AG08396 (cell line): ENCODE measurements around the gene BARX1.

Source experiments
- DNase-seq: peaks from one replicate; pipeline ENCODE4 v3.0.0; 2012; ENCODE audit warnings: low spot score, mixed read lengths

The BARX1 gene

DNA sequence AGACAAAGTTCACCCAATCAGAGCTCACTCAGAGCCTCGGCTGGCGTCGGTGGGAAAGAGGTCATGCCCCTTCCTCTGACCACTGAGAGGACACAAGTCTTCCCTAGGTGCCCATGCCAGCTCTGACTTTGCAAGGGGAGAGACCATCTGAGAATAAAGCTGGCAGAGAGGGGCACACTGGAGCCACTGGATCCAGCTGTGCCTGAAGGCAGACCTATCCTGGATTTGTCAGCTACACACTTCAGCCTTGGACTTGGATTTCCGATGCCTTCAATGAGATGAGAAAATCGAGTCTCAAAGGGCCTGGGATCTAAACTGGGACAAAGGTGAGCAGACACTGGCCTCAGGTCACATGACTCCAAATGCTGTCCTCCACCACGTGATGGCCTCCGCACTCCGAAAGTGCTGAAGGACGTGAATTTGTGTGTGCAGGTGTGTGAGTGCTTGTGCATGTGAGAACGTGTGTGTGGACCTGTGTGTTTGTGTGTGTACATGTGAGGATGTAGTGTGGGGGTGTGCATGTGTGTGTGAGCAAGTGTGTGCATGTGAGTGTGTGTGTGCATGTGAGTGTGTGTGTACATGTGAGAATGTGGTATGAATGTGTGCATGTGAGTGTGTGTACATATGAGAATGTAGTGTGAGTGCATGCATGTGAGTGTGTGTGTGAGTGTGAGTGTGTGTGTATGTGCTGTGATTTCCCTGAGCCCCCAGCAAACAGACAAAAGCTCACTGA lies 37.9 kb downstream of the BARX1 start:
- no peak for DNase-seq

DNA sequence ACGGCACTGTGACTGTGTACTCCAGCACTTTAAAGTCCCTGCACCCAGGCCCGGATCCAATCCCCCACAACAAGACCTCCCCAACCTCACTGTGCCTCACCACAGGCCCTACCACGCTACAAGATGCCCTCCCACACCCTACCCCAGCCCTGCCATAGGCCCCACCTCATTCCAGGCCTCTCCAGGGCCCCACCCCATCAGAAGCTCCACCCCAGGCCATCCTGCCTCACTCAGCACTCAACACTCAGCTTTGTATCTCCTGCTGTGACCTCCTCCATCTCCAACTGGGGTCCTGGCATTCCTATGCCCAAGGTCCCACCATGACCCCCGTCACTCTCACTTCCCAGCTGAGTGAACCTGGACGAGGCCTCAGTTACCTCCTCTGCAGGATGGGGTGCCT lies 38.8 kb downstream of the BARX1 start:
- DNase-seq: no peak

DNA sequence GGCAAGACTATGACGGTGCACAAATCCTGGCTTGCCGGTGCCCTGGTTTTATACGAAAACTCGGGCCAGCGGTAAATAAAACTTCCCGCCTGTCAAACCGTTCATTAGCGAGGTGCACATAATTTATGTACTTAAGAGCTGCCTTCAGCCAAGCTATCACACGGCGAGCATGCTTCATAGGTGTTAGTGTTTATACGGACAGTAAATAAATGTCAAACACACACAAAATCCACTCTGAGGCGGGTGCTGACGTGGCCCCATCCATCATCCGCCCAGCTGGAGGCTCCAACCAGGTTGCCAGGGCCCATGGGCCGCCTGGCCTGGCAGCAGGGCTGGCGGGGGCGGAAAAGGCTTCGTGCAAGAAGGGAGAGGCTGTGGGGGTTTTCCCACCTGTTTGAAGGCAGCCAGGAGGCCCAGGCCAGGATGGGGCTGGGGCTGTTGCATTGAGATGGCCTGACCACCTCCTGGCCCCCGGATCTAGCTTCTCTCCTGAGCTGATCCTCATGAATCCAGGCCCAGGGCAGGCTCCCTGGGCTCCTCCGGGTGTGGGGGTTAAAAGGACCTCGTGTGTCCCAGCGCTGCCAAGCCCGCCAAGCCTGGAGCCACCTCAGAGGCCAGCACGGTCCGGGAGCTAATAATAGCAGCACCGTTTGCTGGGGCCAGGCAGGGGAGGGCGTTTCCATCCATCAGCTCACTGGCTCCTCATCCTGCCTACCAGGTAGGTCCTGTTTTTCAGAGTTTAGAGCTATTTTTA lies 43.2 kb downstream of the BARX1 start:
- no peak for DNase-seq

DNA sequence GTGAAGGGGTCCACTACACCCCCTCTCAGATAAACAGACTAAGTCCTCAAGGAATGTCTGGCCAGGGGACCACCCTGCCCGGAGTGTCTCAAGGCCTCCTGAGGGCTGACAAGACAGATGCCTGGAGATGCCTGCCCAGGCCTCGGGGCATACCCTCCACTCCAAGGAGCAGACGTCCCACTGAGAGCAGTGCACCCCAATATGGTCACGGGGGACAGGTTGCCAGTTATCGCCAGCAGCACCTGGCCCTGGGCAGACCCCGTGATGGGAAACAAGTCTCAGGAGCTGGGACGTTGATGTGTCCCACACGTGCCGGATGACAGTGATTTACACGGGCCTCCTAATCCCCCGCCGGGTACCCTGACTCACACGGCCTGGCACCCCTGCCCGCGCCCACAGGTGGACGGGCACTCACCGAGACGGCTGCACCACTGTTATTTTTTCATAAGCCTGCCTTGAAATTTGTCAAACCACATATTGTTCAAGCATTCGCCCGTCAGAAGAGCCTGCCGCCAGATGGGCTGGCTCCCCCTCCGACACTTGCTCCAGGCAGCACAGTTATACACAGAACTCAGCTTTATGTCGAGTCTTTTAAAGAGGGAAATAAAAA lies 43.9 kb downstream of the BARX1 start:
- DNase-seq: no peak

DNA sequence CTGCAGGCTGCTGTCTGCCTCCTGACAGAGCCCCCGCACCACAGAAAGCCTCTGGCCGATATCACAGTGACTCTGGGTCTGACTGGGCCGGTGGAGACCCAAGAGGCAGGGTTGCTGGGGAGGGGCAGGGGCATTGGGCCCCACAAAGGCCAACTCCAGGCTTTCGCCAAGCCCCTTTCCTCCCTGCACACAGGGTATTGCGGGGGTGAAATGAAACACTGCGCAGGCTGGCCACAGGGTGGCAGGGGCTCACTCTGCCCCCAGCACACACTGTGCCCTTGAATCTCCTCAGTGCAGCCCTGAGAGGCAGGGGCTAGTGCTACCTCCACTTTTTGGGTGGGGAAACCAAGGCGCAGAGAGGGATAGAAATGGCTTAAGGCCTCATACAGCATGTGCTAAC lies 44.6 kb downstream of the BARX1 start:
- DNase-seq: no peak

DNA sequence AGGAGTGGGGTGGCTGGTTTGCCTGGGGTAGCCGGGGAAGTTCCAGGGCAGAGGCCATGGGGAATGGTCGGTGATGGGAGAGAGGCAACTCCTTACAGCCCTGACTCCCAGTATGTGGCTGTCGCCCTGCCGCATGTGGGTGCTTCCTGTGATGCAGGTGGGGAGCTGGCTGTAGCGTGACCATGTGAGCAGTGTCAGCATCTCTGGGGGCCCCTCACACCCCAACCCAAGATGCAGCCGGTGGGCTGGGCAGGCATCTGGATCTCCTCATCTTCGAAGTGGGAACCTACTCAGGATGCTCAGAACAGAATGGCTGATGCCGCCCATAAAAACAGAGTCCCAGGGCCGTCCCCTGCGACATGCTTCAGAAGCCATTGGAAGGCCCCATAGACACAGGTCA lies 45.0 kb downstream of the BARX1 start:
- no peak for DNase-seq

DNA sequence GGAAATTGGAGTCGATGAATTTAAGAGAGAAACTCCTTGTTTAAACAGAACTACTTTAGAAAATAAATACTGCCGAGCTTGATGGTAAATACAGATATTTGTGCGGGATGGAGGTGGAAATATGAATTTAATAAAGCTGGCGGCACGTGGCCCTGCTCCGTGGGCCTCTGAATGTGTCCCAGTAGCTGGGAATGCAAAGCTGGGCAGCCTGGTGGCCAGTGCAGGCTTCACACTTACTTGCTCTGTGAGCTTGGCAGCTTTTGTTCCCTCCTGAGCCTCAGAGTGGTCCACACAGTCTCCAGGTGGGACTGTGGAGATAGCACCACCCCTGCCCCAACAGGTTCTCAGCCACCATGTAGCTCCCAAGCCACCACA lies 45.9 kb downstream of the BARX1 start:
- no peak for DNase-seq

DNA sequence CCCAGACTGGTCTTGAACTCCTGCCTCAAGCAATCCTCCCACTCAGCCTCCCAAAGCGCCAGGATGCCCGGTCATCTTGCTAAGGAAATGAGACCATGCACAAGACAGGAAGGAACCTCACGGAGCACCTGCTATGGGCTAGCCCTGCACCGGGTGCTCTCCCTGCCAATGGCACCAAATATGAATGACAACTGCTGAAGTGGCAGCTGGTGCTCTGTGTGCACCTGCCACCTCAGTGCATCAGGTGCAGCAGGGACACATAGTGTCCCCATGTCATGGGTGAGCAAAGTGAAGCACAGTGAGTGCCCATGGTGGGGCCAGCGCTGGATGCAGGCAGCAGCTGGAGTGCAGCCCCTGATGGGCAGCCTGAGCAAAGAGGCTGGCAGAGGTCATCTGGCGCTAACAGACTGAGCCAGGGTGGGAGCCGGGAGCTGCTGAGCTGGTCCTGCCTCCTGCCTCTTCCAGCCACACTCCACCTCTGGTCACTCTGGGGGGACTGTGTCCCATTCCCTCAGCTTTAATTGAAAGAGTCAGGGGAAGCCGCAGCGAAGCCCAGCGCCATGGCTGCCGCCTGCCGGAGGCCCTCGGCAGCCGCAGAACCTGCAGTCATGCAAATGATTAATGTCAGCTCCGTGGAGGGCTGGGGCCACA lies 46.4 kb downstream of the BARX1 start:
- DNase-seq: no peak

DNA sequence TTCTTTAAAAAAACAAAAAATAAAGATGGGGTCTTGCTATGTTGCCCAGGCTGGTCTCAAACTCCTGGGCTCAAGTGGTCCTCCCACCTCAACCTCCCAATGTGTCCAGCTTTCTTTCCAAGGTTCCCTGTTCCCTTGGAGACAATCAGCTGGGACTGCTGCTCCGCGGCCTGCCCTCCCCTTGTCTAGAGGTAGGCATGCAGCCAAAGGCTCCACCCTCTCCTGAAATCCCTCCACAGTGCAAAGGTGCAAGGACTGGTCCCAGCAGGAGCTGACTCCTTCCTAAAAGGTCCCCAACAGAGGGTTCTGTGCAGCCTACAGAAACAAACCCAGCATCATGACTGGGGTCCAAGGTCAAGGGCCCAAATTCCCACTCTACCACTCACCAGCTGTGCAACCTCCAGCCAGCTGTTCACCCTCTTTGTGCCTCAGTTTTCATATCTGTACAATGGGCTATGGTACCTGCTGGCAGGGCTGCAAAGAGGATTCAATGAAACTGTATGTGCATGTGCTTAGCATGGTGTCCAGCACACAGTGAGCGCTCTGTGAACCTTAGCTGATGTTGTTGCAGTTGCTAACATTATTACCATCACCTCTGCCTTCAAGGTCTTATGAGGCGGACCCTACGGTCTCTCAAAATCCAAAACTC lies 47.5 kb downstream of the BARX1 start:
- DNase-seq: no peak

DNA sequence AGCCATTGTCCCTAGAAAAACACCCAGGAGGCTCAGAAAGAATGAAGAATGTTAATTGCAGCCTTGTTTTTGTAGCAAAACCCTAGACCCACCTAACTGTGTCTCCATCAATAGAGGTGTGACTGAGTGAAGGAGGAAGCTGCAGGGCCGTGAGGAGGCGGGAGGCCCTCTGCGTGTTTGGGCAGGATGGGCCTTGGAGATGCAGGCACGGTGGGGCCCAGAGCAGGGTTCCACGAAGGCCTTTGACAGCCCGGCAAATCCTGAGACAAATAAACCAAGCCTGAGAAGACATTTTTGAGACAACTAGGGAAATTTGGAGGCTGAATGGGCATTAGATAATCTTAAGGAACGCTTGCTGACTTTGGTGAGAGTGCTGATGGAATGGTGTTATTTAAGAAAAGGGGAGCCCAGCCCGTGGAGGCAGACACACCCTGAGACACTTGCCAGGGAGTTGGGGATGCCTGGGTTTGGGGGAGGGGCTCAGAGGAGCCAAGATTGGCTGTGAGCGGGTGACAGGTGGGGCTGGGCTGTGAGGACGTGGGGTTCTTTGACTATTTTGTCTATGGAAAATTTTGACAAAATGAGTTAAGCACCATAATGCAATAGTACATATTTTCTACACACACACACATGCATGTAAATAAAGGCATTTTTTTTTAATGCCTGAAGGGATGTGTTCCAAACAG lies 48.8 kb downstream of the BARX1 start:
- DNase-seq: no peak

DNA sequence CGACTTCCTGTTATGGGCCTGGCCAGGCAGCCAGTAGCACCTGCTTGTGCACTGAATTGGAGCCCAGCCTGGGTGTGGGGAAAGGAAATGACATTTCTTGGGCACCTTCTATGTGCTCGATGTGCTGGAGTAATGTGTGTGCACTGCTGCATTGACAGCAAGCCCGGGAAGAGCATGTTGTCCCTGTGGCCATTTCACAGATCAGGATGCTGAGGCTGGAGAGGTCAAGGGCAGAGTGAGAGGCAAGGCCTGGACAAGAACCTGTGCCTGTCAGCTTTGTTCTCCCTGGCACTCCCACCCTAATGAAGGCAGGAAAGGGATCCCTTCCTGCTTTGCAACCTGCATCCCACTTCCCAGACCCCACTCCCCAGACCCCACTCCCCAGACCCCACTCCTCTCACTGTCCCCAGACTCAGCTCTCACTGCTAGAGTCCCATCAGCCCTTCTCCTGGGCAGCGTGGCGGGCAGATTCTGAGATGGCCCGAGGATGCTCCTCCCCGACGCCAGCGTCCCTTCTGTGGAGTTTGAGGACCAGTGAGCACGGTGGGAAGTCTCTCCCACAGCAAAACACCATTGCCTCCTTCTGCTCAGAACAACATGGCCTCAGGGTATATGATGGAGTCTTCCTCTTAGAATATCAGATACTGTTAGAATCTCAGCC lies 49.6 kb downstream of the BARX1 start:
- no peak for DNase-seq

DNA sequence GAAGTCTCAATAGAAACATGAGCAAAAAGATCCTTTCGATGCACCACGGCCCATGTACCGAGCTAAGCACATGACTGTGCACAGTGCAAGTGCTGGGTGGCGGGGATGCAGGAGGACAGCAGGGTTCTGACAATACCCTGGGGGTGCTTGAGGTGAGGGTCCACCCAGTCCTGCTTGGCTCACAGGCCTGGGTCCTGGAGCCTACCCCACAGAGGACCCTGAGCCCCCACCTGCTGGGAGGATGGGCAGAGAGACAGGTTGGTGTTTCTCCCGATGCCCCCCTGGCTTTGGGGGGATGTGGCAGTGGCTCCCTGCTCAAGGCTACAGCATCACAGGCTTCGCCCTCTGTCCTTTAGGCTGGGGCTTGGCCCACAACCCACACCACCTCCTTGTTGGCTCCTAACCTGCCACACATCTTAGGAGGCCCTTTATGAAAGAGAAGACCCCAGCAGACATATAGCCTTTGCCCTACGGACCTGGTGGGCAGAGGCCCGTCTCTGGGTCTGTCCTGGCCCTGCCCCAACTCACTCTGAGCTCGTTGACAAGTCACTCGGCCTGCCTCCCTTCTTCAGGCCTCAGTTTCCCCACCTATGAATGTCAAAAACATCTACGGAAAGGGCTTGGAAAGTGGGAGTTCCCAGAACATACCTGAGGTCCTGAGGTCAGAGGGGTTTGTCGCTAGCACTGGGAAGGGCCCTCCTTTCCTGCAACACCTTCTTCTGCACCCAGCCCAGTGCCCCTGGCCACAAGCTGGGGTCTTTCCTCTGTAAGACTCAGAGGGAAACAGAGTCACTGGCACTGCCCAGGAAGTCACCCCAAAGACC lies 50.3 kb downstream of the BARX1 start:
- no peak for DNase-seq

DNA sequence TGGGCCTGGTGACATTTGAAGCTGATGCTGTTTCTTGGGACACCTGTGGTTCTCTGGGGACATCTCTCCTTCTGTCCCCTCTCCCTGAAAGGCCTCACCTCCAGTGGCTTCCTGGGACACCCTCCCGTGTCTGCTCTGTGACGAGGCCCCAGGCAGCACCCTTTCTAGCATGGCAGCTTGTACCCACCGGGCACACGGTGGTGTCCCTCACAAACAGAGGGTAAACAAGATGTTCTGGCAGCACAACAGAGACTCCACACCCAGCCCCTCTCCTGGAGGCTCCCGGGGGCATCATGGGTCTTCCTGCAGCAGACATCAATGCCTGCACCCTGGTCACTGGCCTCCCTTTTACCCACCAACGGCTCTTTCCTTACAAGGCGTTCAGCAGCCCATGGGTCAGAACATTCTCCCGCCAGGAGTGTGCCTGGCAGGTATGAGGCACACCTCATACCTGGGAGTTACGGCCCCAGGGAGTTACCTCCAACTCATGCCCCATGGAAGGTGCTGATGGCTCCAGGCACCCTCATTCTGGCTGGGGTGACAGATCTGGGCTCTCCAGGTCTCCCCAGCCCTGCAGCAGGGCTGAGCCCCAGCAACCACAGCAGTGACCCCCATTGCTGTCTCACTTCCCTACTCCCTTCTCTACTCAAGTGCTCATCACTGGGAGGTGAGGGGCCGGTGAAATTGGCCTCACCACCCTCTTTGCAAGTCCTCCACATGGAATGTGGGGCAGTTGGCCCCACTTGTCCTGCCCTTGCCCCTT lies 51.1 kb downstream of the BARX1 start:
- DNase-seq: no peak

DNA sequence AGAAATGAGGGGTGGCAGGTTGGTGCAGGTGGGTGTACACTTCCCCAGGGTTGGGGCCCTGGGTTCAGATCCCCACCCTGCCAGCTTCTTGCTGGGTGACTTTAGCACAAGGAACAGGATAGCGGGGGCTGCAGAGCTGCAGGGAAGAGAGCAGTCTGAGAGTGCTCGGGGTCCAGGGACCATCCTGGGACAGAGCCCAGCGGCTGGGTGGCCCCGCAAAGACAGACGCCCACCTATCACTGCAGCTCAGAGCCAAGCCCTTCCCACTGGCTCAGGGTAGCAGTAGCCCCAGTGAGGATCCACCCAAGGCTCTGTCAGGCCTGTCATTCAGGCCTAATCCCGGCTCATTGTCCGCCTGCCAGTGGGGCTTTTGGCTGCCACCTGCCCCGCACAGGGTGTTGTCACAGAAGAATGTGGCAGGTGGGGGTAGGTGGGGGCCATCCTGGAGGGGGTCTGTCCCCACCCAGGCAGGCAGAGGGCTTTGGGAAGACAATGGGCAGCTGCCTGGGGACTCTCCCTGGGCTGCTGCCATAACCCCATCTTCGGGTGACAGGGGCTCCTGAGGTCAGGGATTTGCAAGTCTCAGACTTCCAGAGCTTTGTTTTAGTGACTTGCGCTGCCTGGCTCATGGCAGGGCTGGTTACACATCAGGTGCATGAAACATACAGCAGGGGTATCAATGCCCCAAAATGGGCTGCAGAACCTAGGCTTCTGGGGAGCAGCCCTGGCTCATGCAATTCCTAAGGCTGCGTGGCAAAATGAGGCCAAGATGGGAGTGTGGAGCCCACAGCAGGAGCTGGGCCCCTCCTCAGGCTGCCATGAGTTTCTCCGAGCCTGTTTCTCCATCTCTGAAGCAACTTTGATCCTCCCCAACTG lies 52.1 kb downstream of the BARX1 start:
- DNase-seq: no peak

DNA sequence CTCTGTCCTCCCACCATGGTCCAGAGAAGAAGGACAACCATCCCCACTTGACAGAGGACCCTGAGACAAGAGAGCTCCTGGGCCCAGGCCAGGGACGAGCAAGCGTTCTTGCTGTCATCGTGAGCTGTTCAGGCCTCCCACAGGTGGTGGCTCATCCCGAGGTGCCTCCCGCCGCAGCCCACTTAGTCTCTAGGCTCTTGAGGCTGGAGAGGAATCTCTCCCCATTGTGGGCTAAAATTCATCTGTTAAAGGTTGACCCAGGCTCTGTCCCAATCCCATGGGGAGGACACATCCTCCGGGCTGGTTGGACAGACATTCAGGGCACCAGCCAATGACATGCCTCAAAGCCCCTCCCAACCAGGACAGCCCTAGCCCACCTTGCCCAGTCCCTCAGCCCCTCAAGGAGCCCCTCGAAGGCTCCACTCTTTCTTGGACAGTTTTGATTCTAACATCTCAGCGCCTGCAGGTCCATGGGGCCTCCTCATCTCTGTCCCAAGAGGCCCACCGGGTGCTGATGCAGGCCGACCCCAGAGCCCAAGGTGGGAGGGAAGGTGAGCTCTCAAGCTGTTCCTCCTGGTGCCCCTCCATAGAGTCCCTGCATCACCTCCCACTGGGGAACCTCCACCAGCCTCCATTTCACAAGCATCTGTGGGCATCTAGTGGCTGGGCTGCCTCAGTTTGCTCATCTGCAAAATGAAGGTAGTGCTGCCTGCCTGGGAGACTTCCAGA lies 52.9 kb downstream of the BARX1 start:
- DNase-seq: no peak
